Inferior parietal cortex (tissue), 1 donor: ENCODE measurements around the gene CHTF8.

Experiments
- DNase-seq: peaks from one replicate; pipeline ENCODE4 v3.0.0-alpha.2; 2016; ENCODE audit errors: extremely low spot score

The CHTF8 gene

DNA sequence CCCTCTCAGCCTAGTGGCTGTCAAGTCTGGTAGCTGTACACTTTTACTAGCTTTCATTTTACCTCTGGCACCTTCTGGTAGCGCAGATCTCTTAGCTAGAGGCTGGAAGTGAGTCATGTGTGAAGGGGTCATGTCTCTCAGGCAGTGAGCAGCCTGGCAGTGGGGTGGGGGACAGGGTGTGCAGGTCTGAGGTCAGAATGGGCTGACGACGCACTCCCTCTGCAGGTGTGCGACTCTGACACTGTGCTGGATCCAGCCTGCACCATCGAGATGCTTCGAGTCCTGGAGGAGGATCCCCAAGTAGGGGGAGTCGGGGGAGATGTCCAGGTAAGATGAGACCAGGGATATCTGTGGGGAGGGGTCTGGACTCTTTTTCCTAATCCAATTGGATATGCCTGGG is 19.2 kb downstream of the CHTF8 start:
- no peak for DNase-seq

- DNase-seq, result no peak
Measured at GRCh38 chr16:69112285-69113129, 19.9 kb downstream of the CHTF8 start.

DNA sequence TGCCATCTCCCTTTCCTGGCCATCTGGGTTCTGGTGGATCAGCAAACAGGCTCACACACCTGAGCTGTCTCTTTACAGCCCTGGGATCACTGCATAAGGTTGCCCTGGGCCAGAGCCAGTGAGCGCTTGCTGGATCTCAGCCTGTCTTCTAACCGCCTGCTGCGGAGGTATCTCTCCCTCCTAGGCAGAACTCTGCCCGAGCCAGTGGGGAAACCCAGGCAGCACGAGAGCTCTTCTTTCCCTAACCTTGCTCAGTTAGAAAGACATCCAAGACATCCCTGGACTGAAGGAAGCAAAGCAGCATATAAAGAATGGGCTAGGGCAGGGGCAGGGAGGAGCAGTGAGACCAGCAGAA is 20.5 kb downstream of the CHTF8 start:
- no peak for DNase-seq

GRCh38 chr16:69111216-69111875 is 21.0 kb downstream of the CHTF8 start:
- DNase-seq, result no peak

GRCh38 chr16:69110406-69110805 is 22.0 kb downstream of the CHTF8 start:
- no peak for DNase-seq

- DNase-seq, result no peak
Measured at GRCh38 chr16:69109486-69110270, 22.7 kb downstream of the CHTF8 start.

GRCh38 chr16:69108905-69109252 is 23.5 kb downstream of the CHTF8 start:
- DNase-seq, result no peak

- DNase-seq, result no peak
Measured at GRCh38 chr16:69108064-69108904, 24.1 kb downstream of the CHTF8 start.

GRCh38 chr16:69107316-69107962 is 24.9 kb downstream of the CHTF8 start:
- no peak for DNase-seq

- DNase-seq, result no peak
Measured at GRCh38 chr16:69106491-69107315, 25.7 kb downstream of the CHTF8 start.

DNA sequence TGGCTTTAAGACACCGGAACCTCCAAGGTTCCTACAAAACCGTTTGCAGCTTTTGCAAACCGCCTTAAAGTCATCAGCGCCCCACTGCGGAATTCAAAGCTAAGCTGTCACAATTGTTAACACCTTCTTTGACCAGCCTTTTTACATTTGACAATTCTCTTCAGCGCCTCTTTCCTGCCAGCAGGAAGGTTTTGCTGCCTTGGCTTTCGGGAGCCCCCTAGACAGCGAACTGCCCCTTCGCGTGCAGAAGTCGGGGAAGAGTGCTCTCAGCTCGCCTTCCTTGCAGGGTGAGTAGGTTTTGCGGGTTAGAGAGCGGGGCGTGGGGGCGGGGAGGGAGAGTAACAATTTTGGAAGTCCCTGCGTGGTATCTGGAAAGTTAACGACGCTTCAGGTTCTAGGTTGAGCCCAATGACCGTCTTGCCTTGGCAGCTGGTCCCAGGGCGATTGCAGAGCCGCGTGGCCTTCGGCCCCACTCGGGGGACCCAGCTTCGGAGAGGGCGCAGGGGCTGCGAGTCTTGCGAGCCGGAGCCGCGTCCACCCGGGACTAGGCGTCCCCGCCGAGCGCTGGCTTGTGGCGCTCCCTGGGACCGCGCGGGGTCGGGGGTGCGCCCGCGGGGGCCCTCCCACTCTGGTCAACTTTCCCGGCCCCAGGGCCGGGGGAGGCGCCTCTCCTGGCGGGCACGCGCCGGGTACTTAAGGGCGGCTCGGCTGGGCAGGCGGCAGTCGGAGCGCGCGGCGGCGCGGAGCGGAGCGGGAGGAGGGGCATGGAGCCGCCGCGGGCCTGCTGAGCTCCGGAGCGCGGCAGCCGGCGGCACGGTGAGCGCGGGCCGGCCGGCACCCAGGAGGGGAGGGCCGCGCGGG is 26.7 kb downstream of the CHTF8 start, which contains the start of gene HAS3:
Gene HAS3 (plus strand): TSS at position 153 of the 861 bp plus-strand sequence. CDS start 3,743 bp downstream, outside the sequence.
- peak; percentile 44 for DNase-seq

- no peak for DNase-seq
Measured at GRCh38 chr16:69100071-69100691, 32.2 kb downstream of the CHTF8 start.

DNA sequence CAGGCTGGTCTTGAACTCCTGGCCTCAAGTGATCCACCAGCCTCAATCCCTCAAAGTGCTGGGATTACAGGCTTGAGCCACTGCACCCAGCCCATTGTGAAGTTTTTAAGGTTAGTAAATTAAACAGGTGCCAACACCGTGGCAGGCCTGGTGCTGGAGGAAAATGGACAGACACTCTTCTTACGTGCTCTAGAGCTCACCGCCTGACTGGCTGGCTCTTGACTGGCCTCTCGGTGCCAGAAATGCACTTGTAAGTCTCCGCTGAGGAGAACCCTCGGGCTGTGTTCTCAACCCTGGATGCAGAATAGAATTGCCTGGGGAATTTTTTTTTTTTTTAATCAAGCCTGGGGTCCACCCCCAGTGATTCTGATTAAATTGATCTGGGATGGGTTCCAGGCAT is 37.2 kb downstream of the CHTF8 start:
- DNase-seq, result no peak

GRCh38 chr16:69094501-69094900 is 37.9 kb downstream of the CHTF8 start:
- no peak for DNase-seq

DNA sequence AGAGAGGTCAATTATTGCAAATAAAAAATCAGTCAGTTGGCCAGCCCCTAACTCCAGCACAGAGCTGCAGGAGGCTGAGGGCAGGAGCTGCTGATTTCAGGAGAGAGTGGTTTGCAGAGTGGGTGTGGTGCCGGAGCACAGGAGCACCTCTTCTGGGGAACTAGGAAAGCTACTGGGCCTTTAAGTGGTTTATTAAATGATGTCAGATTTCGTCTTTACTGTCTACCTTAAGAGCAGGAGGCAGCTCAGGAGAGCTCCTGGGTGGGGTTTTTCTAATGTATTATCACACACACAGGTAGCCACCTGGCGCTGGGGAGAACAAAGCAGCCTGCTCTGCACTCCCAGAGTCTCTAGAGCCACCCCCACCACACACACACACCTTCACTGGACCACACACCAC is 38.4 kb downstream of the CHTF8 start:
- DNase-seq, result no peak

GRCh38 chr16:69089091-69089910 is 43.1 kb downstream of the CHTF8 start:
- no peak for DNase-seq

DNA sequence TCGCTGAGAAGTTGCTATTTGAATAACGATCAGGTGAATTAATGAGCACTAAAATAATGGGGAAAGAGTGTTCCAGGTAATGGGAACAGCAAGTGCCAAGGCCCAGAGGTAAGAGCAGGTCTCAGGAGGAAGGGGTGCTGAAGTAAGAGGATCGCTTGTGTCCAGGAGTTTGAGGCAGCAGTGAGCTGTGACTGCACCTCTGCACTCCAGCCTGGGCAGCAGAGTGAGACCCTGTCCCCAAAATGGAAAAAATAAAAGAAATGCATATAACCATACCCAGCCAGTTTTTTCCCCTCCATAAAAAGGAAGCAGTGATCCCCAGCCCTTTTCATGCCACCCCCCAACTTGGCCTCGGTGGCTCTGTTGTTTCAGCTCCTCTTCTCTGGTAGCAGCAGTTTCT is 43.7 kb downstream of the CHTF8 start:
- no peak for DNase-seq

DNA sequence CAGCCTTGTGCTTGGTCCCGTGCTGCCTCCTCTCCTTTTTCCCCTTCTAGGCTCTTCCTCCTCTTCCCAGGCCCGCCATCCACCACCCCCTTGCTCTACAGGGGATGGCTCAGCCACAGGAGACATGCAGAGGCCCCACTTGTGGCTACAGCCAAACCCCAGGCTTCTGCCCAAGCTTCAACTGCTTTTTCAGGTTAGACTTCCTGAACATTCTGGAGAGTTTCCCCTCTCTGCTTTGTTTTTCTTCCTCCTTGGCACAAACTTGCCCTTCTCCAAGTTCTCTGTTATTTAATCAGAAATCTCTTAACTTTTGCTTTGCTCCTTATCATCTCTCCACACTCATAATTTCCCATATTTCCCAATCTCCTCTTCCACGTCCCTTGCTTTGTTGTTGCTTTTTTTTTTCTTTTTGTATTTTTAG is 45.2 kb downstream of the CHTF8 start:
- DNase-seq, result no peak
